GM12891 (cell line): Measurements from ENCODE around the gene USP48.

Source experiments
- DNase-seq: peaks from one replicate; pipeline ENCODE4 v3.0.0; 2011; ENCODE audit warnings: low spot score; ENCODE audit not compliant: insufficient read length
- FAIRE-seq: peaks from 2 replicates; lab custom pipeline; 2011; peaks lifted over from hg19 to GRCh38; lab: Jason Lieb, UNC
- PAX5 ChIP-seq: IDR thresholded peaks from 2 replicates; pipeline ENCODE4 v1.6.1; 2011; ENCODE audit warnings: low read length, moderate library complexity, mild to moderate bottlenecking; ENCODE audit not compliant: insufficient read depth, severe bottlenecking
- POLR2A ChIP-seq: IDR thresholded peaks from 2 replicates; pipeline ENCODE4 v1.6.1; 2011; ENCODE audit warnings: low read depth, low read length, control low read depth
- POLR2AphosphoS5 ChIP-seq: IDR thresholded peaks from 2 replicates; pipeline ENCODE4 v1.6.1; 2011; ENCODE audit warnings: low read depth, low read length, control low read depth
- POU2F2 ChIP-seq: IDR thresholded peaks from 2 replicates; pipeline ENCODE4 v1.6.1; 2011; ENCODE audit warnings: low read depth, mild to moderate bottlenecking, control low read depth, low read length, moderate library complexity
- SPI1 ChIP-seq: IDR thresholded peaks from 2 replicates; pipeline ENCODE4 v1.6.1; 2011; ENCODE audit warnings: low read depth, low read length, control low read depth
- TAF1 ChIP-seq: IDR thresholded peaks from 2 replicates; pipeline ENCODE4 v1.6.1; 2011; ENCODE audit warnings: low read depth, low read length, control low read depth

USP48 gene

DNA sequence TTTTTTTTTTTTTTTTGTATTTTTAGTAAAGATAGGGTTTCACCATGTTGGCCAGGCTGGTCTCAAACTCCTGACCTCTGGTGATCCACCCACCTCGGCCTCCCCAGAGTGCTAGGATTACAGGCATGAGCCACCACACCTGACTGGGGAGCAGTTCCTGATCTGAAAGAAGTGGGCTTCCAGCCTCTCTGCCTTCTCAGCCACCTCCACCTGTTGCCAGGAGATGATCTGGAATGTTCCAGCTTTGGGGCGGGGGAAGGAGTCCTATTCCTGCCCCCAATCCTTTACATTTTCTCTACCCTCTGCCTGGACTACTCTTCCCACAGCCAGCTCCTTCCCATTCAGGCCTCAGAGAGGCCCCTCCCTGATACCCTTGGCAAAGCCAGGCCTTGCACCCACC is 141.9 kb downstream of the USP48 start:
- no peak for FAIRE-seq
- TF ChIP-seq POLR2A, result no peak
- no peak for DNase-seq

DNA sequence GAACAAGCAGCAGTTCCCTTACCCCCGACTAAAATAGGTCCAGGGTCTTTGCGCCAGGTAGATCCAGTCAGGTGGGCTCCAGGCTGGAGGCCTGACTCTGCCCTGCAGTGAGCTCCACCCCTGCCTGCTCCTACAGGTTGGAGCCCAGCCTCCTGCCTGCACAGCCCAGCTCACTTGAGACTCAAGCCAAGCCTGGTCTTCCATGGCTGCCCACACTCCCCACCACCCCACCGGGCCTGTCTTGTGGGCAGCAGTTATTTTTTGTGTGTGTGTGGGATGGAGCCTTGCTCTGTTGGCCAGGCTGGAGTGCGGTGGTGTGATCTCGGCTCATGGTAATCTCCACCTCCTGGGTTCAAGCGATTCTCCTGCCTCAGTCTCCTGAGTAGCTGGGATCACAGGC is 142.3 kb downstream of the USP48 start:
- TF ChIP-seq POU2F2 (no peak), POLR2A (no peak)
- FAIRE-seq (no peak), DNase-seq (no peak)

DNA sequence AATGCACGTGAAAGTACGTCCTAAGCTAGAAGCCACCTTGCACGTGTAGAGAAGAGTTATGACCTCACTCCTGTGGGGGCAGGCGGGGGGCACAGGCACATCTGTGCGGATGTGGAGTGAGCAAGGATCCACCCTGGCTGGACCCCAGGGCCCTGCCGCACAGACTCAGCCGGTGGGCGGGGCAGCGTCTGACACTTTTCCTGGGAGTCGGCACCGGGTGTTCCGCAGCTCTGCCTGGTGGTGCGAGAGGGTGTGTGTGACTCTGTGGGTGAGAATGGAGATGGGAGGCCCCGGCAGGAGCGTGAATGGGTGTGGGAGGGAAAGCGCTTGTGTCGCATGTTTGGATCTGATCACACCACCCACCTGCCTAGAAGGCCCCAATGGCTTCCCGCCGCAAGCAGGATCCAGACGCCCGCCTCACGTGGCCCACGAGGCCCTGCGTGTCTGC is 143.3 kb downstream of the USP48 start:
- TF ChIP-seq POLR2AphosphoS5 (no peak), POU2F2 (no peak), POLR2A (no peak), TAF1 (no peak), SPI1 (no peak), PAX5 (no peak)

DNA sequence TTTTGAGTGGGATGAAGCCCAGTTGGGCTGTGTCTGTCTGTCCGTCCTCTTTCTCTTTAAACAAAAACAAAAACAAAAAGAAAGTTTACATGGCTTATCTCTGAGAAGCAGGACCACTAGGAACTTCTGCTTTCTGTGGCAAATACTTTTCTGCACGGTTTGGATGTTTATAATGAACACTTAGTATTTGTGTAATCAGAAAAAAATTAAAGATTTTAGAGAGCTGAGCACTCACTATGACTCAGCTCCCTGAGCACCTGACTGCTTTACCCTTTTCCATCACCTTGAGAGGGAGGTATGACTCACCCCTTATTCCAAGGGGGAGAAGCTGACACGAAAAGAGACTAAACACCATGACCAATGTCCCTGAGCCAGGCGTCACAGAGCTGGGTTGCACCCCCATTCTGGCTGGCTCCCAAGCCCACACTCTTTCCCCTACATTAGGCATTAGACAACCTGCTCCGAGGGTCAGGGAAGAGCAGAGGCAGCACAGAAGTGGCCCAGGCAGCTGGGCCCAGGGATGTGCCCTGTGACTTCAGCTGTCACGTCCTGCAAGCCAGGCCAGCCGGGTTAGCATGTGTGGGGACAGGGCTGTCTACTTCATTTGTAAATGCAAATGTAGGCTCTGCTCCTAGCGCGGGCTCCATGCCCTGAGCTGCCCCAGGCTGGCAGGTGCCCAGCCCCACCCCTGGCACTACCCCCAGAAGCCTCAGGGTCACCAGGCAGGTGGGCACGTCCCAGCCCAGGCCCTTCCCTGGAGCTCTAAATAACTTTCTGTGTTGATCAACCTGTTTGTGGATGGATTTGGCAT is 144.2 kb downstream of the USP48 start:
- TF ChIP-seq PAX5, result no peak
- no peak for TF ChIP-seq SPI1
- no peak for TF ChIP-seq POU2F2
- no peak for TF ChIP-seq POLR2AphosphoS5
- TF ChIP-seq POLR2A, result no peak
- DNase-seq (no peak), FAIRE-seq (no peak)

More for the DNA sequence above, 143.3 kb downstream of the USP48 start:
- no peak for DNase-seq
- FAIRE-seq, result no peak

DNA sequence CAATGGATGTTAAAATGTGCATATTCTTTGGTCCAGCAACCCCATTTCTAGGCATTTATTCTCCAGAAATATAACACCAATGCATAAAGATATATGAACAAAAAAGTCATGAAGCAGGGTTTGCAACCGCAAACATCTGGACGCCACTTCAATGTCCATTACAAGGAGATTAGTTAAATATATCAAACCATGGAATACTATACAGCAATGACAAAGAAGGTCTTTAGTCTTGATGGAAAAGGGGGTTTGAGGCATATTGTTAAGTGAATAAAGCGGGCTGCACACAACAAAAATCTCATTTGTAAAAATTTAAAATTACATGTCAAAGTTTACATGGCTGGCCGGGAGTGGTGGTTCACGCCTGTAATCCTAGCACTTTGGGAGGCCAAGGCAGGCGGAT is 145.4 kb downstream of the USP48 start:
- DNase-seq (no peak), FAIRE-seq (no peak)
- TF ChIP-seq POLR2AphosphoS5 (no peak), POU2F2 (no peak), SPI1 (no peak), PAX5 (no peak), POLR2A (no peak), TAF1 (no peak)

DNA sequence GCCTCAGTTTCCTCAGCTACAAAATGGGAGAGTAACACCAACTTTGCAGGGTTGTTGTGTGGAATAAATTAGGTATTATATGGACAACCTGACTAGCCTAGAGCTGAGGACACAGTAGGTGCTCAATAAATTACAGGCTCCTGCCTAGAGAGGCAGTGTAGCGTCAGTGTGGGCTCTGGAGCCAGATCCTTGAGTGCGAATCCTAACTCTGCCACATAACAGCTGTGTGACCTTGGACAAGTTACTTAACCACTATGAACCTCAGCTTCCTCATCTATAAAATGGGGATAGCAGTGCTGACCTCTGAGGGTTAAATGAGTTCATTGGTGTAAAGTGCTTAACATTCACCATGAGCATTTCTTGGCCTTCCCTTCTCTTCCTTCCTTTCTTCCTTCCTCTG is 146.9 kb downstream of the USP48 start:
- DNase-seq, result no peak
- TF ChIP-seq TAF1 (no peak), PAX5 (no peak), POLR2AphosphoS5 (no peak), POU2F2 (no peak), POLR2A (no peak), SPI1 (no peak)
- no peak for FAIRE-seq

DNA sequence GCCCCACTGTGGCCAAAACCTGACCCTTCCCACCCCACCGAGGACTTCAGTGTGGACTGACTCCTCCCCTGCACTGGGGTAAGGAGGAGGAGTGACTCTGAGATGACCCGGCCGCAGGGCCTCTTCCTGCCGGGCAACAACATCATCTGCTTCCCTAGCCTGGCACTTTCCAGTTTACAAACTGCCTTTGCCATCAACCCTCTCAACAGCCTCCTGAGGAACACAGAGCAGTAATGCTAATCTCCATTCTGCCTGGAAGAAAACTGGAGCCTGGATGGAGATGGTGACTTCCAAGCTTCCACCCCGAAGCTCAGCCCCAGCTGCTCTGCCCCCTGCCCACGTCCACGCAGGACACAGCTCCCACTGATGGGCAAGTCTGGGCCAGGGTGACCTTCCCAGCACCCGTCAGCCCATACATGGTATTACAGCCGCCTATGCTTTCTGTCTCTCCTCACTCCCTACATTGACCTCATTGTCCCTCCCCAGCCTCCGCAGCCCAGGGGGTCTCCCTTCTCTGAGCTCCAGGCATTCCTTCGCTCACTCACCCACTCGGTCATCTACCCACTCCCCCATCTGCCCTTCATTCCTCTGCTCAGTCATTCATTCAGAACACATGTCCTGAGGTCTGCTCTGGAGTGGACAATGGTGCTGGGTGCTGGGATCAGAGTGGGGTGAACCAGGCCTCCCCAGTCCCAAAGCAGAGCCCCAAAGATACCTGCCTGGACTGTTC is 148.0 kb downstream of the USP48 start:
- FAIRE-seq, result no peak
- TF ChIP-seq TAF1 (no peak), PAX5 (no peak), POLR2A (no peak), POU2F2 (no peak), SPI1 (no peak), POLR2AphosphoS5 (no peak)
- no peak for DNase-seq

DNA sequence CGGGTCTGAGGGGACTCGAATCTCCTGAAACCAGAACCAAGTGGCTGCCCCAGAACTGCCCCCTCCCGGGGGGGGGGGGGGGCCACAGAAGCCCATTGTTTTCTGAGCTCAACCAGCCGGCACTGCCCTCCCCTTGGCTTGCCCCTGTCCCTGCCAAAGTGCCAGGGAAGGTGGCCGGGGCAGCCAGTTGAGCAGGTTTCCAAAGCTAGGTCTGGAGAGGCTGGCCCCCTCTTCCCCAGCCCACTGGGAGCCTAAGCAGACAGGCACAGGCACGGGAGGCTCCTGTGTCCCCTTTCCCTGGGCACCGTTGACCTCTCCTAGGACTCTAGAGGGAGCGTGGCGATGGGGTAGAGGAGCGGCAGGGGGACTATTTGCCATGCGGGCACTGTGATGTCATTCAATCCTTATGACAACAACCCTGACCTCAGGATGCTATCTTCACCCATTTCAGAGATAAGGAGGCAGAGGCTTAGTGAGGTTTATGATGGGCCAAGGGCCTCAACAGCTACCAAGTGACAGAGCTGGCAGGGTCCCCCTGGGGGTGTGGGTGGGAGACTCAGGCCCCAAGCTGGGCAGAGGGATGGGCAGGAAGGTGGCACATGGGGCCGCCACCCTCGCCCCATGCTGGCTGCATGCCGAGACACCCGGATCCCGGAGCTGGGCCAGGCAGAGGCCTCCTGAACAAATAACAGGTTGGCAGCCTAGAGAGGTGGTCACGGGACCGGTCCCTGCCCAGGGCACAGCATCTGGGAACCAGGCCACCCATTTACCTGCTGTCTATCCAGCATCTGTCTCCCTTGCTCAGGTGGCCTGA is 148.8 kb downstream of the USP48 start:
- DNase-seq (no peak), FAIRE-seq (no peak)
- TF ChIP-seq POLR2A, result no peak
- no peak for TF ChIP-seq PAX5
- no peak for TF ChIP-seq POU2F2
- TF ChIP-seq SPI1, result no peak
- no peak for TF ChIP-seq TAF1
- no peak for TF ChIP-seq POLR2AphosphoS5

DNA sequence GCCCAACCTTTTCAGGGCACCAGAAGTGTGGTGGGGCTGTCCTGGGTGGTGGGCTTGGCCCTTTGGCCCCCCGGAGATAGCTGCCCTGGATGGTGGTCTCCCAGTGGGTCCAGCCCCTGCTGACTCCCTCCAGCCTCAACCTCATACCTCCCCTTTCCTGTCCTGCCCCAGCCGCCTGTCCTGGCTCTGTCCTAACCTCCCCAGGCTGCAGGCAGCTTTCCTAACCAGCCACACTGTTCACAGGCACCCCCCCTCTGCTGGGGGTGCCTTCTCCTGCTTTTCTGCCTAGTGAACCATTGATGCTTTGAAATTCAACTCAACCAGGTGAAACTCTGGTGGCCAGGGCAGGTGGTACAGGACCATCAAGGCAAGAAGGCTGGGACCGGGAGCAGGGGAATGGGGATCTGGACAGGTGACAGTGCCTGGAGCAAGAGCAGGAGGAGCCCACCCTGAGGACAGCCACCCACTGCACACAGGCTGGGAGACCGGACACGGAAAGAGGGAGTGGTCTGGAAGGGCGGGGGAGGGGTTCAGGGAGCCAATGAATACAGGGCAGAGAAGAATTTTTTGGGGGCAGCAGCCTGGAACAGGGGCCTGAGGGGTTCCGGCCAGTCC is 149.7 kb downstream of the USP48 start:
- no peak for DNase-seq
- TF ChIP-seq SPI1 (no peak), POU2F2 (no peak)
- no peak for FAIRE-seq
